Neuronal stem cell (in vitro differentiated cells): ENCODE data around the gene ZNF543.
A peak's percentile ranks its signal among the peaks of the same experiment; 100 is the strongest.

Source experiments
- DNase-seq: peaks from one replicate; pipeline ENCODE4 v3.0.0-alpha.2; 2013; ENCODE audit warnings: low spot score
- H2AFZ ChIP-seq: one replicate; pipeline ENCODE4 v1.6.1; 2013; ENCODE audit warnings: mild to moderate bottlenecking, low read length, inconsistent platforms
- H2AK5ac ChIP-seq: 2 replicates; pipeline ENCODE4 v1.6.1; 2013; ENCODE audit warnings: low read depth, mild to moderate bottlenecking, inconsistent platforms, low read length, moderate library complexity, mixed read lengths
- H2BK120ac ChIP-seq: 2 replicates; pipeline ENCODE4 v1.6.1; 2013; ENCODE audit warnings: low read depth, mild to moderate bottlenecking, inconsistent platforms, low read length, moderate library complexity, mixed read lengths
- H2BK12ac ChIP-seq: one replicate; pipeline ENCODE4 v1.6.1; 2013; ENCODE audit warnings: low read length, inconsistent platforms
- H2BK15ac ChIP-seq: 2 replicates; pipeline ENCODE4 v1.6.1; 2013; ENCODE audit warnings: mild to moderate bottlenecking, low read length, inconsistent platforms, mixed read lengths
- H2BK5ac ChIP-seq: one replicate; pipeline ENCODE4 v1.6.1; 2013; ENCODE audit warnings: inconsistent platforms, mild to moderate bottlenecking, low read length, moderate library complexity
- H3K14ac ChIP-seq: one replicate; pipeline ENCODE4 v1.6.1; 2013; ENCODE audit warnings: low read length, inconsistent platforms
- H3K18ac ChIP-seq: 2 replicates; pipeline ENCODE4 v1.6.1; 2013; ENCODE audit warnings: low read length, inconsistent platforms
- H3K23ac ChIP-seq: 2 replicates; pipeline ENCODE4 v1.6.1; 2013; ENCODE audit warnings: low read depth, mild to moderate bottlenecking, mixed read lengths, low read length, inconsistent platforms; ENCODE audit not compliant: poor library complexity
- H3K27ac ChIP-seq: replicated peaks from 3 replicates; pipeline ENCODE4 v1.5.1; 2013; ENCODE audit warnings: low read length, inconsistent platforms
- H3K27me3 ChIP-seq, 3 experiments: 2 replicates each; pipeline ENCODE4 v1.6.1; 2013; ENCODE audit warnings: low read length in 3 of 3, mild to moderate bottlenecking in 2 of 3, inconsistent platforms in 1 of 3, low read depth in 1 of 3, mixed read lengths in 1 of 3, moderate library complexity in 1 of 3; ENCODE audit not compliant: control insufficient read depth in 3 of 3, insufficient read depth in 3 of 3
- H3K36me3 ChIP-seq, 2 donors: replicated peaks in 1 of 2; 2 replicates each; pipeline ENCODE4 v1.6.1; 2013; ENCODE audit warnings: low read length in 2 of 2; ENCODE audit not compliant: control insufficient read depth in 2 of 2, insufficient read depth in 2 of 2
- H3K4ac ChIP-seq: 2 replicates; pipeline ENCODE4 v1.6.1; 2013; ENCODE audit warnings: inconsistent platforms, mild to moderate bottlenecking, low read length, moderate library complexity
- H3K4me1 ChIP-seq, 2 donors: 1 replicate in 1 of 2; 2 replicates in 1 of 2; pipeline ENCODE4 v1.6.1; 2013; ENCODE audit warnings: low read length in 2 of 2, low read depth in 1 of 2; ENCODE audit not compliant: control insufficient read depth in 2 of 2, insufficient read depth in 1 of 2
- H3K4me2 ChIP-seq: one replicate; pipeline ENCODE4 v1.6.1; 2013; ENCODE audit warnings: mild to moderate bottlenecking, low read length, inconsistent platforms; ENCODE audit not compliant: insufficient read depth, poor library complexity, severe bottlenecking
- H3K4me3 ChIP-seq, 2 donors: 2 replicates each; pipeline ENCODE4 v1.5.1; 2013; ENCODE audit warnings: low read length in 2 of 2, mild to moderate bottlenecking in 2 of 2, inconsistent platforms in 1 of 2, moderate library complexity in 1 of 2
- H3K79me1 ChIP-seq: one replicate; pipeline ENCODE4 v1.6.1; 2013; ENCODE audit warnings: low read depth, mild to moderate bottlenecking, inconsistent platforms, low read length, moderate library complexity
- H3K9ac ChIP-seq: one replicate; pipeline ENCODE4 v1.6.1; 2013; ENCODE audit warnings: mild to moderate bottlenecking, low read depth, low read length, inconsistent platforms; ENCODE audit not compliant: poor library complexity
- H3K9me3 ChIP-seq, 2 donors: replicated peaks in 1 of 2; 2 replicates each; pipeline versions ENCODE3 to v1.6.1; 2013; ENCODE audit warnings: low read length in 2 of 2, mild to moderate bottlenecking in 2 of 2, inconsistent platforms in 1 of 2, low read depth in 1 of 2, mixed read lengths in 1 of 2, moderate library complexity in 1 of 2; ENCODE audit not compliant: control insufficient read depth in 2 of 2, insufficient read depth in 1 of 2
- H4K8ac ChIP-seq: one replicate; pipeline ENCODE4 v1.6.1; 2013; ENCODE audit warnings: low read depth, mild to moderate bottlenecking, inconsistent platforms, low read length, moderate library complexity
- H4K91ac ChIP-seq: one replicate; pipeline ENCODE4 v1.6.1; 2013; ENCODE audit warnings: low read length, low read depth, mild to moderate bottlenecking, inconsistent platforms; ENCODE audit not compliant: poor library complexity
- WGBS, 2 donors: extraction: QIAGEN DNeasy Blood & Tissue Kit; methylation state at CpG; one replicate each; pipeline ENCODE4 v1.1.7; 2013; ENCODE audit warnings: missing lambda C conversion rate in 2 of 2, mixed read lengths in 1 of 2; ENCODE audit not compliant: insufficient read length in 2 of 2, insufficient replicate concordance in 1 of 2; ENCODE audit errors: extremely low coverage in 2 of 2; 5-methylcytosine and 5-hydroxymethylcytosine counted together

The ZNF543 gene

DNA sequence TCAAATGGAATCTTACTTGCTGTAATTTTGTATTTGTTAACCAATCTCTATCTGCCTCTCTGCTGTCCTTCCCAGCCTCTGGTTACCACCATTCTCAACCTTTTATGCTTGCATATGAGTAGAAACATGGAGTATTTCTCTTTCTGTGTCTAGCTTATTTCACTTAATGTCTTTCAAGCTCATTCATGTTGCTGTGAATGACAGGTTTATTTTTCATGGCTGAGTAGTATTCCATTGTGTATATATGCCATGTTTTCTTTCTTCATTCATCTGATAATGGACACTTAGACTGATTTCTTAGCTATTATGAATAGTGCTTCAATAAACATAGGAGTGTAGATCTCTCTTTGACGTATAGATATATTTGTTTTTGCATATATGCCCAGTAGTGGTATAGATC lies 26.6 kb upstream of the ZNF543 start:
- Histone ChIP-seq H2BK12ac (no peak overlapping the region), H2BK5ac (no peak overlapping the region), H4K91ac (no peak overlapping the region), H2AFZ (no peak overlapping the region), H3K36me3 (peaks cover 31 to 97% of the 10 kb centered on the region in 2 donors), H3K27me3 (no peaks in the 10 kb centered on the region), H3K4ac (no peak overlapping the region), H2BK120ac (no peak overlapping the region), H3K79me1 (no peaks in the 10 kb centered on the region), H3K4me1 (no peaks in the 10 kb centered on the region), H3K23ac (no peak overlapping the region), H3K4me3 (no peak overlapping the region), H3K9me3 (peaks cover 4 to 71% of the 10 kb centered on the region in 2 donors), H4K8ac (no peak overlapping the region), H3K18ac (no peak overlapping the region), H2AK5ac (no peak overlapping the region), H3K9ac (no peak overlapping the region), H3K4me2 (no peak overlapping the region), H3K27ac (no peak overlapping the region), H2BK15ac (no peak overlapping the region), H3K14ac (no peak overlapping the region)
- no CpG with 5 or more reads among the region's 1 CpG for WGBS, 2 donors
- no peak for DNase-seq

DNA sequence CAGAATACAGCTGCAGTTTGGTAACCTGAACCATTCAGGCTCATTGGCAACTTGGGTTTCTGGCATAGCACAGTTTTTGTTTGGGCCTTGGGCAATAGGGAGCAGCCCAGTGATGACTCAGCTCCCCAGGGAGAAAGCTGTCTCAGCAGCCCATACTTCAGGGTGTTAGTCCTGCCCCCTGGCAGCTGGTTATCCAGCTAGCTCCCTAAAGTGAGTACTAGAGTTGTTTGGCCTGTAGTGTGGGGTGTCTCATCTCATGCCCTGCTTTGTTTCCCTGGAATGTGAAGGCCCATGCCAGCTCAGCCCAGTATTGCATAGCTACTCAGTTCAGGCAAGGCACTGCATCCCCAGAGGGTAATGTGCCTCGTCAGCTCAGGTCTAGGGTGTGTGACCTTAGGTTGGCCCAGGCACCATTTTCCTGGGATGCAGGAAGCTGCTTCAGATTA lies 18.2 kb upstream of the ZNF543 start:
- DNase-seq: no peak
- H3K4me3 ChIP-seq: no peak overlapping the region
- peaks cover 0 to 13% of the 10 kb centered on the region in 2 donors for H3K9me3 ChIP-seq
- no CpG with 5 or more reads among the region's 1 CpG for WGBS, 2 donors
- no peak overlapping the region for H3K23ac ChIP-seq
- no peak overlapping the region for H3K9ac ChIP-seq
- no peak overlapping the region for H2BK120ac ChIP-seq
- H2BK15ac ChIP-seq: no peak overlapping the region
- H2AK5ac ChIP-seq: no peak overlapping the region
- H3K79me1 ChIP-seq: peaks cover 4% of the 10 kb centered on the region
- H2BK5ac ChIP-seq: no peak overlapping the region
- H3K14ac ChIP-seq: no peak overlapping the region
- no peak overlapping the region for H2AFZ ChIP-seq
- H3K18ac ChIP-seq: no peak overlapping the region
- no peak overlapping the region for H4K91ac ChIP-seq
- no peak overlapping the region for H4K8ac ChIP-seq
- no peaks in the 10 kb centered on the region for H3K4me1 ChIP-seq
- no peak overlapping the region for H3K4ac ChIP-seq
- no peaks in the 10 kb centered on the region for H3K27me3 ChIP-seq
- H3K27ac ChIP-seq: no peak overlapping the region
- no peak overlapping the region for H3K4me2 ChIP-seq
- H2BK12ac ChIP-seq: no peak overlapping the region
- peaks cover 2 to 73% of the 10 kb centered on the region in 2 donors for H3K36me3 ChIP-seq

DNA sequence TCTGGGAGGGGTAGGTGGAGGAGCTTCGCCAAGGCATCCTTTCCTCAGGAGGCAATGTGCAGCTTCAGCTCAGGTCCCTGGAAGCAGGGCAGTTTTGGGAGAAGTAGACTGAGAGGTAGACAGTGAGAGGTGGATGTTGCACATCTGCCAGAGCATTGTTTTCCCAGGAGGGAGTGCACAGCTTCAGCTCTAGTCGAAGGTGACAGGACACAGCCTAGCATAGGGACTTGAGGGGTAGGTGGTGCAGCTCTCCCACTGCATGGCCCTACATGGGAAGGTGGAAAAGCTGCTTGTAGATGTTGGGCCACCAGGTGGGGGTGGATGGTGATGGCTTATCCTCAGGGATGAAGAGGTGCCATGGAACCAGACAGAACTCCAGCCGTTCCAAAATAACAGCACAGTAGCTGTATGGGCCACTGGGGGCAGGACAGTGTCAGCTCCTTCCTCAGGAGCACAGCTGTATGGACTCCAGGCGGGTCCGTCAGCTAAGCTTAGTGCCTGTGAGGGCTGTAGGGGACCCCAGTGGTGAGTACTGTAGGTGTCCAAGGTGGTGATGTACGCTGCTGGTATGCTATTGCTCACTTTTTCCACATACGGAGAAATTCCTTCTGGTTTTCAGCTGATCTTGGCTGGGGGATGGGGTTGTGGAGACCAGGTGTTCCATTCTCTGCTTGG lies 17.4 kb upstream of the ZNF543 start:
- Histone ChIP-seq H3K27ac (no peak overlapping the region), H3K9ac (no peak overlapping the region), H3K23ac (no peak overlapping the region), H2BK120ac (no peak overlapping the region), H4K8ac (no peak overlapping the region), H2BK15ac (no peak overlapping the region), H3K27me3 (no peaks in the 10 kb centered on the region), H3K18ac (no peak overlapping the region), H3K36me3 (peaks cover 2 to 65% of the 10 kb centered on the region in 2 donors), H3K9me3 (peaks cover 0 to 13% of the 10 kb centered on the region in 2 donors), H2AK5ac (no peak overlapping the region), H3K4me2 (no peak overlapping the region), H2BK12ac (no peak overlapping the region), H2BK5ac (no peak overlapping the region), H2AFZ (no peak overlapping the region), H4K91ac (no peak overlapping the region), H3K4me1 (no peaks in the 10 kb centered on the region), H3K4me3 (peak overlapping the region in 1 of 2 donors; percentile 44), H3K79me1 (peaks cover 4% of the 10 kb centered on the region), H3K4ac (no peak overlapping the region), H3K14ac (no peak overlapping the region)
- no peak for DNase-seq
- WGBS, 2 donors: no CpG with 5 or more reads among the region's 7 CpGs

DNA sequence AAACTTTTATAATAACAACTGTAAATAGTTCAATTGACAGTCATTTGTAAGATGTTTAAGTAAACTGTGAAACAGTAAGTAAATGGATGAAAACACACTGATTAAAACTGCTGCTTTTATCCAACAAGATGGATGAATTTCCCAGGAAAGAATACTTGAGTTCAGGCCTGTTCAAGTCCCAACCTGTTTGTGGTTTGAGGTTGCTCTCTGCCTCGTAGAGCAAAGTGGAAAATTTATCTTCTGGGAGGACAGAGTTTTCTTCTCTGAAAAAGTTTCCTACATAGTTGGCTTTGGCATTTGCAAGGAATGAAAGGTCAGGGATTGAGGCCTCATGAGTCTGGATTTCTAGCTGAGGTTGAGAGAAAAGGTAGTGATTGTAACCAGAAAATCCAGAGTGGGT lies 15.2 kb upstream of the ZNF543 start:
- H3K4me1 ChIP-seq: no peaks in the 10 kb centered on the region
- H3K27ac ChIP-seq: no peak overlapping the region
- DNase-seq: no peak
- WGBS, 2 donors: no CpG with 5 or more reads among the region's 1 CpG
- H3K4me3 ChIP-seq: no peak overlapping the region
- H3K79me1 ChIP-seq: peaks cover 4% of the 10 kb centered on the region
- no peak overlapping the region for H2BK12ac ChIP-seq
- no peak overlapping the region for H2BK15ac ChIP-seq
- no peak overlapping the region for H3K18ac ChIP-seq
- no peak overlapping the region for H4K8ac ChIP-seq
- H3K9ac ChIP-seq: no peak overlapping the region
- H2AK5ac ChIP-seq: no peak overlapping the region
- no peak overlapping the region for H3K4ac ChIP-seq
- no peaks in the 10 kb centered on the region for H3K27me3 ChIP-seq
- peaks cover 2 to 44% of the 10 kb centered on the region in 2 donors for H3K36me3 ChIP-seq
- H2AFZ ChIP-seq: no peak overlapping the region
- H3K4me2 ChIP-seq: no peak overlapping the region
- peaks cover 0 to 1% of the 10 kb centered on the region in 2 donors for H3K9me3 ChIP-seq
- H3K14ac ChIP-seq: no peak overlapping the region
- no peak overlapping the region for H3K23ac ChIP-seq
- H4K91ac ChIP-seq: no peak overlapping the region
- H2BK120ac ChIP-seq: no peak overlapping the region
- no peak overlapping the region for H2BK5ac ChIP-seq
